Uterus (tissue), 2 donors: Measurements from ENCODE around the gene DOCK4.

Source experiments
- CTCF ChIP-seq, 4 experiments: fragments of 200-600 bp in 2 of 4; fragments of 450-650 bp in 2 of 4; sonication (generic) in 2 of 4; IDR thresholded peaks; one replicate each; pipeline ENCODE4 v1.5.1; 2016 to 2019; ENCODE audit warnings: antibody characterized with exemption in 4 of 4, mild to moderate bottlenecking in 2 of 4, moderate library complexity in 1 of 4
- POLR2A ChIP-seq, 2 donors: fragments of 450-650 bp; IDR thresholded peaks; one replicate each; pipeline ENCODE4 v1.6.1; 2016; ENCODE audit warnings: antibody characterized with exemption in 2 of 2, mild to moderate bottlenecking in 1 of 2, moderate library complexity in 1 of 2

GRCh38 chr7:111893190-111893589, 313.0 kb downstream of the DOCK4 start:
- TF ChIP-seq CTCF (IDR thresholded peaks at IDR 0.05) (no peak), POLR2A (IDR thresholded peaks at IDR 0.05) (no peak)
